Measurements from ENCODE around the gene MTG1.

MTG1 gene

DNA sequence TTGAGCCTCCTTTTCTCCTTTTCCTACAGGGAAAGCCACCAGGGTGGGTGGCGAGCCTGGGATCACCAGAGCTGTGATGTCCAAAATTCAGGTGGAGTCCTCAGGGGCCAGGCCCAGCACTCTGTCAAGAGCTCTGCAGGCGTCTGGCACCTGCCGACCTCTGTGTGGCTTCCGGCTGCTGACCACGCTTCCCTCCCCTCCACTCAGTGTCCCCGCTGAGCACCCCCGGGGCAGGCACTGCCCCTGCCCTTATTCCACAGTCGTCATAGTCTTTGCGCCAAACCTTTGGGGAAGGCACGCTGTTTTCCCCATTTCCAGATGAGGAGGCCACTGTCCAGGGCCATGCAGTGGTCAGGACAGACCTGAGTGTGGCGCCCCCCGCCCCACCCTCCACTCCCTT, 7.5 kb downstream of the MTG1 start:
- Histone ChIP-seq H4K20me1 (ENCODE audit: insufficient read depth, low read length) (peaks cover 12% of the 10 kb centered on the region), H3K4me1 (ENCODE audit: low read length) (peaks cover 15% of the 10 kb centered on the region), H3K27ac (ENCODE audit: low read length) (no peak overlapping the region), H3K79me2 (ENCODE audit: low read length) (peaks cover 7% of the 10 kb centered on the region), H3K27me3 (ENCODE audit: low read depth, low read length) (no peaks in the 10 kb centered on the region), H3K9me3 (ENCODE audit: insufficient read depth, low read length) (no peaks in the 10 kb centered on the region), H3K4me2 (ENCODE audit: low read length) (no peak overlapping the region), H2AFZ (ENCODE audit: low read depth, low read length) (no peak overlapping the region), H3K9ac (ENCODE audit: low read length) (no peak overlapping the region), H3K36me3 (replicated peaks; ENCODE audit: low read depth, low read length) (peaks cover 27% of the 10 kb centered on the region), H3K4me3 (ENCODE audit: low read length) (no peak overlapping the region)
- TF ChIP-seq, protein P1, sequence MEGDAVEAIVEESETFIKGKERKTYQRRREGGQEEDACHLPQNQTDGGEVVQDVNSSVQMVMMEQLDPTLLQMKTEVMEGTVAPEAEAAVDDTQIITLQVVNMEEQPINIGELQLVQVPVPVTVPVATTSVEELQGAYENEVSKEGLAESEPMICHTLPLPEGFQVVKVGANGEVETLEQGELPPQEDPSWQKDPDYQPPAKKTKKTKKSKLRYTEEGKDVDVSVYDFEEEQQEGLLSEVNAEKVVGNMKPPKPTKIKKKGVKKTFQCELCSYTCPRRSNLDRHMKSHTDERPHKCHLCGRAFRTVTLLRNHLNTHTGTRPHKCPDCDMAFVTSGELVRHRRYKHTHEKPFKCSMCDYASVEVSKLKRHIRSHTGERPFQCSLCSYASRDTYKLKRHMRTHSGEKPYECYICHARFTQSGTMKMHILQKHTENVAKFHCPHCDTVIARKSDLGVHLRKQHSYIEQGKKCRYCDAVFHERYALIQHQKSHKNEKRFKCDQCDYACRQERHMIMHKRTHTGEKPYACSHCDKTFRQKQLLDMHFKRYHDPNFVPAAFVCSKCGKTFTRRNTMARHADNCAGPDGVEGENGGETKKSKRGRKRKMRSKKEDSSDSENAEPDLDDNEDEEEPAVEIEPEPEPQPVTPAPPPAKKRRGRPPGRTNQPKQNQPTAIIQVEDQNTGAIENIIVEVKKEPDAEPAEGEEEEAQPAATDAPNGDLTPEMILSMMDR (IDR thresholded peaks at IDR 0.05; ENCODE audit: low read depth, low read length): no peak
- TF ChIP-seq EZH2phosphoT487 (IDR thresholded peaks at IDR 0.05; ENCODE audit: low read depth): no peak

DNA sequence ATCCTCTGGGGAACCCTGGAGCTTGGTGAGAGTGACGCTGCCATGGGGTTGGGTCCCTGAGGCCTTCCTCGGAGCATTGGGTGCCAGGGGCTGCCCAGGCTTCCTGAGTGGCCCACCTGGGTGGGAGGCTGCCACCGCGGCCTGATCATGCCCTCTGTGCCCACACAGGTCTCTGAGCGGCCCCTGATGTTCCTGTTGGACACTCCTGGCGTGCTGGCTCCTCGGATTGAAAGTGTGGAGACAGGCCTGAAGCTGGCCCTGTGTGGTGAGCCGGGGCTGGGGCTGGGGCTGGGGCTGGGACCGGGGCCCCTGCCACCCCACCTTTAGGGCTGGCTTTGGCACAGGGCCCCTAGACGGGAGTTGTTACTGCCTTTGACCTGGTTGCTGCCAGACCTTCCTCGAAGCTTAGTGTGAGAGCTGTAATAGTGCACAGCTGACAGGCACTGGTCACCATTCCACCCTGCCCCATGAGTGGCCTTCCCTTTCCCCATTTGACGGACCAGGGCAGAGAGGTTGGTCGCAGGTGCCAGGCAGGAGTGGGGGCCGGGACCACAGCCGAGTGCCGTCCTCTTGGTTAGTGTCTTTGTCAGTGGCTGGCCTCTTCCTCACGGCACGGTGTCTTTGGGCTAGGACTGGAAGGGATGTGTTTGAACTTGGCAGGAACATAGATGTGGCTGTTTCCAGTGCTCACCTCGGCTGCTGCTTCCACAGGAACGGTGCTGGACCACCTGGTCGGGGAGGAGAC, 8.2 kb downstream of the MTG1 start:
- H2AFZ ChIP-seq (ENCODE audit: low read depth, low read length): no peak overlapping the region
- peaks cover 31% of the 10 kb centered on the region for H3K36me3 ChIP-seq (replicated peaks; ENCODE audit: low read depth, low read length)
- H3K4me3 ChIP-seq (ENCODE audit: low read length): no peak overlapping the region
- H3K79me2 ChIP-seq (ENCODE audit: low read length): peaks cover 13% of the 10 kb centered on the region
- peaks cover 12% of the 10 kb centered on the region for H4K20me1 ChIP-seq (ENCODE audit: insufficient read depth, low read length)
- H3K27ac ChIP-seq (ENCODE audit: low read length): no peak overlapping the region
- TF ChIP-seq, protein P1 (IDR thresholded peaks at IDR 0.05; ENCODE audit: low read depth, low read length): no peak
- TF ChIP-seq EZH2phosphoT487 (IDR thresholded peaks at IDR 0.05; ENCODE audit: low read depth): no peak
- peaks cover 15% of the 10 kb centered on the region for H3K4me1 ChIP-seq (ENCODE audit: low read length)
- no peaks in the 10 kb centered on the region for H3K9me3 ChIP-seq (ENCODE audit: insufficient read depth, low read length)
- no peak overlapping the region for H3K9ac ChIP-seq (ENCODE audit: low read length)
- H3K4me2 ChIP-seq (ENCODE audit: low read length): no peak overlapping the region
- H3K27me3 ChIP-seq (ENCODE audit: low read depth, low read length): no peaks in the 10 kb centered on the region

DNA sequence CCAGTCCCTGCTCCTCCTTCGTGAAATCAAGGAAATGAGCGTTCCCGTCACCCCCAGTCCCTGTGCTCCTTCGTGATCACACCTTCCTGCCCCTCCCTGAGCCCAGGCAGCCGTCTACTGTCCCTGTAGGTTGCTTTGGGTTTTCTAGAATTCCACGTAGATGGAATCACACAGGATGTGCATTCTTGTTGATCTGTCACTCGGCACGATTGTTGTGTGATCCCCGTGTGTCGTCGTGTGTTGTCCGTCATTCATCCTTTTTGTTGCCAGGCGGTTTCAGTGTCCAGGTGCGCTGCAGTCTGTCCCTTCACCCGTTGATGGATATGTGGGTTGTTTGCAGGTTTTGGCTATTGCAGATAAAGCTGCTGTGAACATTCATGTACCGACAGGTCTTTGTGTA, 9.4 kb downstream of the MTG1 start:
- H3K36me3 ChIP-seq (replicated peaks; ENCODE audit: low read depth, low read length): peaks cover 40% of the 10 kb centered on the region
- no peak overlapping the region for H3K4me2 ChIP-seq (ENCODE audit: low read length)
- H3K79me2 ChIP-seq (ENCODE audit: low read length): peaks cover 22% of the 10 kb centered on the region
- H2AFZ ChIP-seq (ENCODE audit: low read depth, low read length): no peak overlapping the region
- TF ChIP-seq, protein P1 (IDR thresholded peaks at IDR 0.05; ENCODE audit: low read depth, low read length): no peak
- TF ChIP-seq EZH2phosphoT487 (IDR thresholded peaks at IDR 0.05; ENCODE audit: low read depth): no peak
- H3K9ac ChIP-seq (ENCODE audit: low read length): no peak overlapping the region
- H3K9me3 ChIP-seq (ENCODE audit: insufficient read depth, low read length): no peaks in the 10 kb centered on the region
- no peaks in the 10 kb centered on the region for H3K27me3 ChIP-seq (ENCODE audit: low read depth, low read length)
- no peak overlapping the region for H3K27ac ChIP-seq (ENCODE audit: low read length)
- no peak overlapping the region for H3K4me3 ChIP-seq (ENCODE audit: low read length)
- peaks cover 15% of the 10 kb centered on the region for H3K4me1 ChIP-seq (ENCODE audit: low read length)
- peaks cover 12% of the 10 kb centered on the region for H4K20me1 ChIP-seq (ENCODE audit: insufficient read depth, low read length)

DNA sequence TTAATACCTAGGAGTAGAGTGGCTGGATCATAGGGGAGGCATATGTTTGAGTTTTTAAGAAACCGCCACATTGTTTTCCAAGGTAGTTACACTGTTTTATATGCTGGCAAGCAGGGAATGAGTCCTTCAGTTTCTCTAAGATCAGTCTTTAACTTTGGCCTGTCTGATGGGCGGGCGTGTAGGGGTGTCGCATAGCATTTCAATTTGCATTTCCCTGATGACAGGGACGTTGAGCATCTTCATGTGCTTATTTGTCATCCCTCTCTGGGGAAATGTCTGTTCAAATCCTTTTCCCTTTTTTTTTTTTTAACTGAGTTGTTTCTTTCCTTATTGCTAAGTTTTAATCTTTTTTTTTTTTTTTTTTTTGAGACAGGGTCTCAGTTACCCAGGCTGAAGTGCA, 9.8 kb downstream of the MTG1 start:
- Histone ChIP-seq H2AFZ (ENCODE audit: low read depth, low read length) (no peak overlapping the region), H3K36me3 (replicated peaks; ENCODE audit: low read depth, low read length) (peaks cover 44% of the 10 kb centered on the region), H3K4me1 (ENCODE audit: low read length) (peaks cover 15% of the 10 kb centered on the region), H3K9ac (ENCODE audit: low read length) (no peak overlapping the region), H3K79me2 (ENCODE audit: low read length) (peaks cover 27% of the 10 kb centered on the region), H3K9me3 (ENCODE audit: insufficient read depth, low read length) (no peaks in the 10 kb centered on the region), H3K4me2 (ENCODE audit: low read length) (no peak overlapping the region), H3K4me3 (ENCODE audit: low read length) (no peak overlapping the region), H3K27ac (ENCODE audit: low read length) (no peak overlapping the region), H4K20me1 (ENCODE audit: insufficient read depth, low read length) (peaks cover 12% of the 10 kb centered on the region), H3K27me3 (ENCODE audit: low read depth, low read length) (no peaks in the 10 kb centered on the region)
- TF ChIP-seq EZH2phosphoT487 (IDR thresholded peaks at IDR 0.05; ENCODE audit: low read depth): no peak
- TF ChIP-seq, protein P1 (IDR thresholded peaks at IDR 0.05; ENCODE audit: low read depth, low read length): no peak
